CD4-positive, alpha-beta memory T cell (primary cell): Measurements from ENCODE around the gene RRM2. TPM values are rescaled to one million over a fixed set of nuclear protein-coding genes. Genes with fewer than 3 reads are reported as not detected.
"Not testable (repeated sequence)": the region's sequence is repeated elsewhere in the genome, so short reads cannot be mapped to it uniquely, and the experiment has no call there.

Source experiments
- CTCF ChIA-PET: fragments of 350-600 bp; sonication (Branson Sonifier 250); formaldehyde crosslinking; loops from one replicate; lab custom pipeline; 2021; ENCODE audit warnings: inconsistent platforms; ENCODE audit not compliant: partially characterized antibody; lab: Charles Lee
- POLR2A ChIA-PET: fragments of 350-600 bp; sonication (Branson Sonifier 250); formaldehyde crosslinking; loops from one replicate; lab custom pipeline; 2021; ENCODE audit not compliant: partially characterized antibody; lab: Charles Lee
- DNase-seq, 5 donors: peaks; one replicate each; pipeline versions ENCODE4 v3.0.0 to v3.0.0-alpha.2; 2020 to 2022; ENCODE audit warnings: mixed read lengths in 1 of 5
- H3K27ac ChIP-seq: one replicate; pipeline ENCODE4 v1.7.0; 2013; ENCODE audit warnings: low read depth, low read length
- H3K27me3 ChIP-seq: 2 replicates; pipeline ENCODE4 v1.7.0; 2013; ENCODE audit warnings: mild to moderate bottlenecking, low read length, moderate library complexity; ENCODE audit not compliant: insufficient read depth
- H3K36me3 ChIP-seq: 2 replicates; pipeline ENCODE4 v1.7.0; 2013; ENCODE audit warnings: mild to moderate bottlenecking, low read length, moderate library complexity; ENCODE audit not compliant: insufficient read depth
- H3K4me1 ChIP-seq: 2 replicates; pipeline ENCODE4 v1.7.0; 2013; ENCODE audit warnings: mild to moderate bottlenecking, low read length, moderate library complexity; ENCODE audit not compliant: insufficient read depth
- H3K4me3 ChIP-seq, 2 donors: one replicate each; pipeline ENCODE4 v1.7.0; 2013; ENCODE audit warnings: low read length in 2 of 2, mild to moderate bottlenecking in 1 of 2
- H3K9me3 ChIP-seq, 2 donors: one replicate each; pipeline ENCODE4 v1.7.0; 2013; ENCODE audit warnings: low read length in 2 of 2, control low read depth in 1 of 2; ENCODE audit not compliant: control insufficient read depth in 1 of 2
- H3K27ac Mint-ChIP-seq, 7 donors: one replicate each; pipeline ENCODE4 v1.8.0; 2020 to 2021; ENCODE audit warnings: mixed read lengths in 7 of 7, mild to moderate bottlenecking in 6 of 7, inconsistent platforms in 3 of 7, moderate library complexity in 3 of 7
- H3K27me3 Mint-ChIP-seq, 2 donors: one replicate each; pipeline ENCODE4 v1.8.0; 2020 to 2021; ENCODE audit warnings: mixed read lengths in 2 of 2
- H3K36me3 Mint-ChIP-seq, 2 donors: one replicate each; pipeline ENCODE4 v1.8.0; 2020 to 2021; ENCODE audit warnings: mixed read lengths in 2 of 2, inconsistent platforms in 1 of 2, mild to moderate bottlenecking in 1 of 2
- H3K4me1 Mint-ChIP-seq, 4 donors: one replicate each; pipeline ENCODE4 v1.8.0; 2020 to 2021; ENCODE audit warnings: mixed read lengths in 4 of 4, mild to moderate bottlenecking in 1 of 4
- H3K4me3 Mint-ChIP-seq, 8 donors: one replicate each; pipeline ENCODE4 v1.8.0; 2020 to 2021; ENCODE audit warnings: mixed read lengths in 8 of 8, mild to moderate bottlenecking in 7 of 8, moderate library complexity in 6 of 8, inconsistent platforms in 3 of 8
- H3K9me3 Mint-ChIP-seq, 8 donors: one replicate each; pipeline ENCODE4 v1.8.0; 2020 to 2021; ENCODE audit warnings: mixed read lengths in 8 of 8, mild to moderate bottlenecking in 5 of 8, inconsistent platforms in 3 of 8, moderate library complexity in 1 of 8
- intact Hi-C: fragments of 100-400 bp; cut with micrococcal nuclease; formaldehyde crosslinking; loops from one replicate; pipeline ENCODE4 v1.15.1; 2023
- polyA plus RNA-seq, 2 donors: library from polyadenylated mRNA; unstranded; fragments of 300-500 nt; fragmentation: Illumina TruSeq; gene quantifications; one replicate each; pipeline ENCODE4 v1.2.3, GENCODE V29; 2021
- total RNA-seq, 2 experiments: library from RNA; stranded (reverse); gene quantifications; one replicate each; pipeline ENCODE4 v1.2.3, GENCODE V29; 2021

Gene RRM2
- total and polyA plus RNA-seq, 4 experiments from 2014 or later: 0.42 to 0.77 (median 0.48) TPM; not detected in 1

GRCh38 chr2:10097352-10098148 is 25.0 kb upstream of the RRM2 start:
- H3K4me3 Mint-ChIP-seq: no peak overlapping the region
- peak in 2 of 5 donors; percentile 30 to 31 for DNase-seq
- CTCF ChIA-PET: interaction anchor here (0.9 to 6.3 kb wide), 15 partner anchors 9 to 557 kb away, joined by 3 to 125 read pairs (median 5); no protein-coding TSS in a partner anchor
- Histone ChIP-seq H3K9me3 (no peaks in the 10 kb centered on the region), H3K27me3 (peaks cover 7% of the 10 kb centered on the region), H3K36me3 (no peaks in the 10 kb centered on the region), H3K4me1 (no peaks in the 10 kb centered on the region), H3K27ac (no peak overlapping the region), H3K4me3 (no peak overlapping the region)
- peaks cover 17 to 34% of the 10 kb centered on the region in 2 donors for H3K27me3 Mint-ChIP-seq
- POLR2A ChIA-PET: interaction anchor here (1.1 kb wide), 1 partner anchor 25 kb away, joined by 4 read pairs; no protein-coding TSS in a partner anchor
- intact Hi-C loops: loop anchor here (1.0 kb wide), 1 partner anchor 25 kb away; no protein-coding TSS in a partner anchor
- H3K9me3 Mint-ChIP-seq: peaks cover 0 to 2% (median 0%) of the 10 kb centered on the region in 8 donors
- no peak overlapping the region for H3K27ac Mint-ChIP-seq
- H3K4me1 Mint-ChIP-seq: peaks cover 0 to 8% (median 1%) of the 10 kb centered on the region in 4 donors
- H3K36me3 Mint-ChIP-seq: no peaks in the 10 kb centered on the region

- Mint-ChIP-seq H3K4me3 (no peak overlapping the region), H3K36me3 (no peaks in the 10 kb centered on the region), H3K27ac (no peak overlapping the region), H3K9me3 (peaks cover 0 to 6% (median under 1%) of the 10 kb centered on the region in 8 donors), H3K27me3 (peaks cover 6 to 10% of the 10 kb centered on the region in 2 donors), H3K4me1 (peaks cover 0 to 6% (median 0%) of the 10 kb centered on the region in 4 donors)
- no peak for DNase-seq
- Histone ChIP-seq H3K36me3 (no peaks in the 10 kb centered on the region), H3K9me3 (no peaks in the 10 kb centered on the region), H3K4me1 (no peaks in the 10 kb centered on the region), H3K27ac (no peak overlapping the region), H3K4me3 (no peak overlapping the region), H3K27me3 (no peaks in the 10 kb centered on the region)
- intact Hi-C loops: no loop called here
- ChIA-PET POLR2A (interaction anchor here (0.8 kb wide), 1 partner anchor 10 kb away, joined by 3 read pairs; no protein-coding TSS in a partner anchor), CTCF (interaction anchor here (1.6 to 3.0 kb wide), 3 partner anchors 27 to 334 kb away, joined by 5 to 15 read pairs (median 6); no protein-coding TSS in a partner anchor)
Observed at GRCh38 chr2:10101491-10101890, 21.0 kb upstream of the RRM2 start.

GRCh38 chr2:10103179-10103578 is 19.4 kb upstream of the RRM2 start:
- Mint-ChIP-seq H3K4me3 (no peak overlapping the region), H3K4me1 (no peaks in the 10 kb centered on the region), H3K36me3 (peaks cover 0 to 7% of the 10 kb centered on the region in 2 donors), H3K9me3 (peaks cover 0 to 13% (median 7%) of the 10 kb centered on the region in 8 donors), H3K27ac (no peak overlapping the region), H3K27me3 (peaks cover 2 to 4% of the 10 kb centered on the region in 2 donors)
- no peaks in the 10 kb centered on the region for H3K4me1 ChIP-seq
- no peak overlapping the region for H3K27ac ChIP-seq
- POLR2A ChIA-PET: no interaction called here
- H3K9me3 ChIP-seq: no peaks in the 10 kb centered on the region
- no peak for DNase-seq
- no peak overlapping the region for H3K4me3 ChIP-seq
- no peaks in the 10 kb centered on the region for H3K27me3 ChIP-seq
- intact Hi-C loops: no loop called here
- no peaks in the 10 kb centered on the region for H3K36me3 ChIP-seq
- CTCF ChIA-PET: interaction anchor here (3.0 kb wide), 1 partner anchor 31 kb away, joined by 15 read pairs; no protein-coding TSS in a partner anchor

- H3K27ac Mint-ChIP-seq, H3K9me3 ChIP-seq, H3K36me3 Mint-ChIP-seq, H3K4me1 ChIP-seq, H3K27me3 ChIP-seq, CTCF ChIA-PET, H3K36me3 ChIP-seq, H3K27ac ChIP-seq, H3K4me1 Mint-ChIP-seq, H3K4me3 ChIP-seq, intact Hi-C loops, H3K4me3 Mint-ChIP-seq, POLR2A ChIA-PET, H3K27me3 Mint-ChIP-seq, DNase-seq: not testable (repeated sequence)
- H3K9me3 Mint-ChIP-seq: peaks cover 0 to 13% (median 7%) of the 10 kb centered on the region in 8 donors
Observed at GRCh38 chr2:10104906-10105305, 17.6 kb upstream of the RRM2 start.

GRCh38 chr2:10109311-10109710 is 13.2 kb upstream of the RRM2 start:
- H3K4me3 ChIP-seq: no peak overlapping the region
- intact Hi-C loops: no loop called here
- ChIA-PET CTCF (interaction anchor here (0.7 to 1.6 kb wide), 2 partner anchors 12 to 478 kb away, joined by 3 to 5 read pairs; no protein-coding TSS in a partner anchor), POLR2A (no interaction called here)
- no peaks in the 10 kb centered on the region for H3K36me3 ChIP-seq
- H3K9me3 ChIP-seq: no peaks in the 10 kb centered on the region
- no peaks in the 10 kb centered on the region for H3K4me1 ChIP-seq
- Mint-ChIP-seq H3K36me3 (peaks cover 0 to 7% of the 10 kb centered on the region in 2 donors), H3K27ac (no peak overlapping the region), H3K4me1 (no peaks in the 10 kb centered on the region), H3K4me3 (no peak overlapping the region), H3K27me3 (peaks cover 0 to 3% of the 10 kb centered on the region in 2 donors), H3K9me3 (peaks cover 0 to 13% (median 7%) of the 10 kb centered on the region in 8 donors)
- H3K27ac ChIP-seq: no peak overlapping the region
- no peak for DNase-seq
- no peaks in the 10 kb centered on the region for H3K27me3 ChIP-seq

GRCh38 chr2:10119027-10119325 is 3.6 kb upstream of the RRM2 start:
- CTCF ChIA-PET: interaction anchor here (1.0 to 3.0 kb wide), 7 partner anchors 36 to 316 kb away, joined by 3 to 18 read pairs (median 10); no protein-coding TSS in a partner anchor
- H3K27me3 ChIP-seq: peaks cover 5% of the 10 kb centered on the region
- peaks cover 0 to 6% of the 10 kb centered on the region in 2 donors for H3K36me3 Mint-ChIP-seq
- H3K4me1 ChIP-seq: peaks cover 41% of the 10 kb centered on the region
- no peaks in the 10 kb centered on the region for H3K9me3 Mint-ChIP-seq
- POLR2A ChIA-PET: no interaction called here
- H3K27ac Mint-ChIP-seq: peak overlapping the region in 2 of 7 donors; percentile 38 to 59
- H3K9me3 ChIP-seq: no peaks in the 10 kb centered on the region
- H3K27me3 Mint-ChIP-seq: peaks cover 5 to 8% of the 10 kb centered on the region in 2 donors
- no peak for DNase-seq
- intact Hi-C loops: no loop called here
- H3K27ac ChIP-seq: no peak overlapping the region
- H3K4me3 ChIP-seq: no peak overlapping the region
- H3K36me3 ChIP-seq: no peaks in the 10 kb centered on the region
- peak overlapping the region in 3 of 8 donors; percentile 6 to 32 (median 8) for H3K4me3 Mint-ChIP-seq
- H3K4me1 Mint-ChIP-seq: peaks cover 22 to 38% (median 31%) of the 10 kb centered on the region in 4 donors
